HFFc6 (cell line): Measurements from ENCODE around the gene PIAS1. TPM values are rescaled to one million over a fixed set of nuclear protein-coding genes. Genes with fewer than 3 reads are reported as not detected.
A peak's percentile ranks its signal among the peaks of the same experiment; 100 is the strongest.
"Not testable (repeated sequence)": the region's sequence is repeated elsewhere in the genome, so short reads cannot be mapped to it uniquely, and the experiment has no call there.

Experiments used
- DNase-seq: peaks from one replicate; pipeline ENCODE4 v3.0.0-alpha.2; 2018
- H3K27ac Mint-ChIP-seq: 2 replicates; pipeline ENCODE4 v1.8.0; 2020; ENCODE audit warnings: mild to moderate bottlenecking, mixed read lengths
- H3K27me3 Mint-ChIP-seq: 2 replicates; pipeline ENCODE4 v1.8.0; 2021; ENCODE audit warnings: mild to moderate bottlenecking, moderate library complexity, mixed read lengths; ENCODE audit not compliant: insufficient read depth
- H3K36me3 Mint-ChIP-seq: 2 replicates; pipeline ENCODE4 v1.8.0; 2021; ENCODE audit warnings: low read depth, mixed read lengths
- H3K4me1 Mint-ChIP-seq: 2 replicates; pipeline ENCODE4 v1.8.0; 2020; ENCODE audit warnings: low read depth, mixed read lengths
- H3K4me3 Mint-ChIP-seq: 2 replicates; pipeline ENCODE4 v1.8.0; 2020; ENCODE audit warnings: mild to moderate bottlenecking, moderate library complexity, mixed read lengths
- H3K9me3 Mint-ChIP-seq: 2 replicates; pipeline ENCODE4 v1.8.0; 2020; ENCODE audit warnings: mild to moderate bottlenecking, mixed read lengths
- total RNA-seq, 6 experiments: library from RNA; stranded (reverse); fragmentation: NEBNext Ultra II Directional; extraction: Animal tissue kit (Norgen Biotek cat#: 25700); gene quantifications; 2 replicates in 1 of 6; 3 replicates in 5 of 6; pipeline ENCODE4 v1.2.3, GENCODE V29; 2021
- TF ChIP-seq, protein P1 (sequence below): fragments of 200-600 bp; sonication (generic); IDR thresholded peaks from 2 replicates; pipeline ENCODE4 v1.5.0; 2021; ENCODE audit warnings: antibody characterized with exemption, mild to moderate bottlenecking

PIAS1 gene
- total RNA-seq, 6 experiments from 2014 or later, result 23.7 to 31.8 (median 27.6) TPM

- H3K4me1 Mint-ChIP-seq, result no peaks in the 10 kb centered on the region
- TF ChIP-seq, protein P1, sequence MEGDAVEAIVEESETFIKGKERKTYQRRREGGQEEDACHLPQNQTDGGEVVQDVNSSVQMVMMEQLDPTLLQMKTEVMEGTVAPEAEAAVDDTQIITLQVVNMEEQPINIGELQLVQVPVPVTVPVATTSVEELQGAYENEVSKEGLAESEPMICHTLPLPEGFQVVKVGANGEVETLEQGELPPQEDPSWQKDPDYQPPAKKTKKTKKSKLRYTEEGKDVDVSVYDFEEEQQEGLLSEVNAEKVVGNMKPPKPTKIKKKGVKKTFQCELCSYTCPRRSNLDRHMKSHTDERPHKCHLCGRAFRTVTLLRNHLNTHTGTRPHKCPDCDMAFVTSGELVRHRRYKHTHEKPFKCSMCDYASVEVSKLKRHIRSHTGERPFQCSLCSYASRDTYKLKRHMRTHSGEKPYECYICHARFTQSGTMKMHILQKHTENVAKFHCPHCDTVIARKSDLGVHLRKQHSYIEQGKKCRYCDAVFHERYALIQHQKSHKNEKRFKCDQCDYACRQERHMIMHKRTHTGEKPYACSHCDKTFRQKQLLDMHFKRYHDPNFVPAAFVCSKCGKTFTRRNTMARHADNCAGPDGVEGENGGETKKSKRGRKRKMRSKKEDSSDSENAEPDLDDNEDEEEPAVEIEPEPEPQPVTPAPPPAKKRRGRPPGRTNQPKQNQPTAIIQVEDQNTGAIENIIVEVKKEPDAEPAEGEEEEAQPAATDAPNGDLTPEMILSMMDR, result no peak
- no peaks in the 10 kb centered on the region for H3K9me3 Mint-ChIP-seq
- no peaks in the 10 kb centered on the region for H3K36me3 Mint-ChIP-seq
- H3K4me3 Mint-ChIP-seq, result no peak overlapping the region
- peaks cover 1% of the 10 kb centered on the region for H3K27me3 Mint-ChIP-seq
- no peak for DNase-seq
- no peak overlapping the region for H3K27ac Mint-ChIP-seq
Observed at GRCh38 chr15:68209735-68210408, 155.8 kb downstream of the PIAS1 start.

DNA sequence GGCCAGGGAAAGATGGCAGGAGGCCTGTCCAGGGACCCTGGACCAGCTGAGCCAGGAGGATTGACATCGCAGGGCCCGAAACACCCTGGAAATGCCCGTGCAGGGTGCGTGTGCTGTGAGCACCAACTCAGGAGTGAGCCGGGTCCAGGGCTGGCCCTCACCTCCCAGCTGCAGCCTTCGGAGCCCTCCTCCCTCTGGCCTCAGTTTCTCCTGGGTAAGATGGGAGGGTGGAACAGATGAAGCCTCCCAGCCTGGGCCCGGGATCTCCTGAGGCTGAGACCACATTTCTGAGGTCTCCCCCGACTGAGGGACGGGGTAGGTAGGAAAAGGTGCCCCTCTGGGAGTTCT, 156.3 kb downstream of the PIAS1 start:
- Mint-ChIP-seq H3K27me3 (peaks cover 1% of the 10 kb centered on the region), H3K4me3 (no peak overlapping the region), H3K36me3 (no peaks in the 10 kb centered on the region), H3K9me3 (no peaks in the 10 kb centered on the region), H3K4me1 (no peaks in the 10 kb centered on the region), H3K27ac (no peak overlapping the region)
- no peak for DNase-seq
- TF ChIP-seq, protein P1, result no peak

DNA sequence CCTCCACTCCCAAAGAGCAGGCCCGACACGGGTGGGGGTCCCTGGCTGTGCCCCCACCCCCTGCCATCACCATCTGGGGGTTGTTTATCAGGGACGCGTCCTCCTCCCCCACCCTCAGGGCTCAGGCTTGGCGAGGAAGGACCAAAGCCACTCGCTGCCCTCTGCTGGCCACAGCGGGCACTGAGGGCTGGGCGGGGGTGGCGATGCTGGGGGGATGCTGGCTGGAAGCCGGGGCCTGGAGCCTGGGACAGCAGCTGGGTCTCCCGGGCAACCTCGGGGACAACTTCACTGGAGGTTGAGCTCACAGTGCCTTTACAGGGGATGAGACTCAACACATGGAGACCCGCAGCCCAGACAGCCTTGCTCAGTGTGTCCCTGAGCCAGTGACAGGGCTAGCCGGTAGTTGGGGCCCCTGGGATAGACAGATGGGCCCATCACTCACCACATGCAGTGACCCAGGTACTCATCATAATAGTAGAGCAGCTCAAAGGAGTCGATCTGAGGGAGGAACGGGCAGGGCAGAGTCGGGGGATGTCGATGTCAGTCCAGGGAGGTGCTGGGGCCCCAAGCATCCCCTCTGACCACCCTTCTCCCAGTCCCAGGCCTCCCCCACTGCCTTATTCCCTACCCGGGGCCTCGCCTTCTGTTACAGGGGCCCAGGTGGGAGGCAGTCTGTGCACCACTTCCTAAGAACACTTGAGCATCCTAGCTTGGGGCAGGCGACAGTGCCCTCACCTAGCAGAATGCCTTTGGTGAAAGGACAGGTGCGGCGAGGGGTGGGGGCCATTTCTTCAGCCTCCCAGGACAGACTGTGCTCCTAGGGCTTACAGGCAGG, 156.9 kb downstream of the PIAS1 start:
- no peak overlapping the region for H3K4me3 Mint-ChIP-seq
- TF ChIP-seq, protein P1, result peak; percentile 92
- H3K9me3 Mint-ChIP-seq, result no peaks in the 10 kb centered on the region
- H3K4me1 Mint-ChIP-seq, result no peaks in the 10 kb centered on the region
- DNase-seq, result peak; percentile 32
- no peak overlapping the region for H3K27ac Mint-ChIP-seq
- H3K36me3 Mint-ChIP-seq, result no peaks in the 10 kb centered on the region
- H3K27me3 Mint-ChIP-seq, result peaks cover 1% of the 10 kb centered on the region

DNA sequence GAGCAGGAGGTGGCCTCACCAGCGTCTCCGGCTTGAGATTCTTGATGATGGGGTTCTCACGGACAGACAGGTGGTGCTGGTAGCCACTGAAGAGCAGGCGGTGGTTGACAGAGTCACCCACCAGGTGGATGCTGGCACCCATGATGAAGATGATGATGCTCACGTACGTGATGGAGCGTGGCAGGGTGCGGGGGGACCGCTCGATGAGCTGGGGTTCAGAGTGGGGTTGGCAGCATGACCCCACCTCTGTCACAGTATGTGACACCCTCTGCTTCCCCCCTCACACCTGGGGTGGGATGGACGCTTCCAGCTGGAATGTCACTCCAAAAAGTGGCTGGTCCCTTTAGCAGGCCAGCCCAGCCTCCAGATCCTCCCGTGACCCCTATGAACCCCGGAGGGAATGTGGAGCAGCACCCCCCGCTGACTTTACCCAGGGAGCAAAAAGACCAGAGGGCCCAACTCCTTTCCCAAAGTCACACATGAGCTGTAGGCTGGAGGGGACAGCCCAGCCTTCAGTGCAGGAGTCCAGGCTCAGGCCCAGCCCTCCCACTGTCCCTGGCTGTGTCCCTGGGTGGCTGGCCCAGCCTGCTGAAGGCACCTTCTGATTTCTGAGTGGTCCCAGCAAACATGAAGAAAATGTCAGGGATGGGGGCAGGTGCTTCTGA, 157.7 kb downstream of the PIAS1 start:
- Mint-ChIP-seq H3K27ac (no peak overlapping the region), H3K4me1 (no peaks in the 10 kb centered on the region), H3K9me3 (no peaks in the 10 kb centered on the region), H3K27me3 (peaks cover 1% of the 10 kb centered on the region), H3K36me3 (no peaks in the 10 kb centered on the region), H3K4me3 (no peak overlapping the region)
- TF ChIP-seq, protein P1, result no peak
- DNase-seq, result no peak

DNA sequence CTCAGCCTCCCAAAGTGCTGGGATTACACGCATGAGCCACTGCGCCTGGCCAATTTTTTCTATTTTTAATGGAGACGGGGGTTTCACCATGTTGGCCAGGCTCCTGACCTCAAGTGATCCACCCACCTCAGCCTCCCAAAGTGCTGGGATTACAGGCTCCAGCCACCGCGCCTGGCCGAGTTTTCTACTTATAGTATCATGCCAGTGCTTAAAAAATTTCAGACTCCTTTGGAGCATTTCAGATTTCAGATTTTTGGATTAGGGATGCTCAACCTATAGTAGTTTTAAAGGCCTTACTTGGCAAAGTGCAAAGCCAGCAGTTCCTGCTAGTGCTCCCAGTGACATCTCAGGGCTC, 159.4 kb downstream of the PIAS1 start:
- not testable (repeated sequence) for H3K9me3 Mint-ChIP-seq, DNase-seq, H3K4me3 Mint-ChIP-seq, H3K36me3 Mint-ChIP-seq, H3K27ac Mint-ChIP-seq, H3K4me1 Mint-ChIP-seq, H3K27me3 Mint-ChIP-seq
